GM19395 (cell line): ENCODE measurements around the gene C13orf42.

Experiments
- ATAC-seq: cut with Tn5 transposase; IDR thresholded peaks from one replicate; pipeline ENCODE4 v1.9.1; 2021; ENCODE audit warnings: mild to moderate bottlenecking, moderate library complexity; ENCODE audit not compliant: unreplicated experiment

The C13orf42 gene

DNA sequence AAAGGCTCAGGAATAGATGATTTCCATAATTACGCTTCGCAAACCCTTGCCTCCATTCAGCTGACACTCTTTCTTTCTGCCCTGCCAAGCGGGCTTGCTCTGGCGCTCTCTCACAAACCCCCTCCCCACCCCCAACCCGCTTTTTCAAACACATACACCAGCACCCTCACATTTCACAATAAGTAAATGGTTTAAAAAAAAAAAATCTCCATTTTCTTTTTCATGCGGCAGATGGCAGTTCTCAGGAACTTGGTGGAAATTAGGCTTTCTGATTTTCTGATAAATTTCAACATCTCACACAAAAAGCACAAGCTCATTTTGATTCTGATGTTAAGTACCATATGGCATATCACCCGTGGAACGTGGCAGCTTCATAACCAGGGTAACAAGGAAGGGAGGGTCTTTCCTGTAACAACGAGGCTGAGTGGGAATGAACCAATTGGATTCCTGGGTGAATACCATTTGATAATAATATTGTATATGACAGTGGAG, 43.8 kb downstream of the C13orf42 start:
- no peak for ATAC-seq

- no peak for ATAC-seq
These were observed 44.8 kb downstream of the C13orf42 start for GRCh38 chr13:51066091-51066831.

DNA sequence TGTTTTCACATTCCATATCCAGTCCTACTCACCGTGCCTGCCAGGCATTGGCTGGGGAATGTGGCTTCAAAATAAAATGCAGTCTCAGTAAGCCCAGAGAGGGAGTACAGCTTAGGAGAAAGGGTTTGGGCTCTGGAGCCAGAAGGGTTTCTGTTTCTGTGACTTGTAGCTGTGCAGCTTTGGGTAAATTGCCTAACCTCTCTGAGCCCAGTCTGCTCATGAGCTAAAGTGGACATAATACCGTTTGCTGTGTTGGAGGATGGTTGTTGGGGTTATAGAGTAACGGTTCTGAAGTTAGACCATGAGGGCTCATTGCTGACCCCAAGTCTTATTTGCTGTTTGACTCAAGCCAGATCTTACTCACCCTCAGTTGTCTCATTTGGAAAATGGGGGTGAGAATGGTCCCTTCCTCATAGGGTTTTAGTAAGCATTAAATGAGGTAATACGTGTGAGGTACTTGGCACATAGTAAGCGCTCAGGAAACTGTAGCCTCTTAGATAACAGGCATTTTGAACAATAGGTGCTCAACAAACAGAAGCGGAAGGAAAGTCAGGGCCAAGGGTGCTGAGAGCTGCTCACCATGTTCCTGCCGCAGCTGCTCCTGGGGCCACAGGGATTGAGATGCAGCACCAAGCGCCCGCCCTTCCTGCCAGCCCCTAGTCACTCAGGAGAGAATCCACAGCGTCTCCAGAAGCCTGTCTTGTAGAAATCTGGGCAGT, 45.5 kb downstream of the C13orf42 start:
- no peak for ATAC-seq

- no peak for ATAC-seq
These were observed 46.3 kb downstream of the C13orf42 start for GRCh38 chr13:51064753-51065152.

DNA sequence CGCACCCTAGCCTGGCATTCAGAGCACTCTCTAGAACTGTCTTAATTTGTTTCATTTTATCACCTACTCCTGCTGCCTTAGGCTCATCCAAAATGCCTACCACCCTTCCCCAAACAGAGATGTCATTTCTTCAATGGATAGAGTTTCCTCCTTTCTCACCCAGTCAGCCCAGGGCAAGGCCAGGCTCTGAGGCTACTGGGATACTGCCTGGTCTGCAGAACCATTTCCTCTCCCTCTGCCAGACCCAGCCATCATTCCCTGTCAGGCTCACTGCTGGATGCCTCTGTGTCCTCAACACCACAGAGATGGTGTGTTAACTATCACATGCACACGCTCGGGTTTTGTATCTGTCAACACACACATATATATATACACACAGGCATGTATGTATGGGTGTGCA, 47.2 kb downstream of the C13orf42 start:
- no peak for ATAC-seq

DNA sequence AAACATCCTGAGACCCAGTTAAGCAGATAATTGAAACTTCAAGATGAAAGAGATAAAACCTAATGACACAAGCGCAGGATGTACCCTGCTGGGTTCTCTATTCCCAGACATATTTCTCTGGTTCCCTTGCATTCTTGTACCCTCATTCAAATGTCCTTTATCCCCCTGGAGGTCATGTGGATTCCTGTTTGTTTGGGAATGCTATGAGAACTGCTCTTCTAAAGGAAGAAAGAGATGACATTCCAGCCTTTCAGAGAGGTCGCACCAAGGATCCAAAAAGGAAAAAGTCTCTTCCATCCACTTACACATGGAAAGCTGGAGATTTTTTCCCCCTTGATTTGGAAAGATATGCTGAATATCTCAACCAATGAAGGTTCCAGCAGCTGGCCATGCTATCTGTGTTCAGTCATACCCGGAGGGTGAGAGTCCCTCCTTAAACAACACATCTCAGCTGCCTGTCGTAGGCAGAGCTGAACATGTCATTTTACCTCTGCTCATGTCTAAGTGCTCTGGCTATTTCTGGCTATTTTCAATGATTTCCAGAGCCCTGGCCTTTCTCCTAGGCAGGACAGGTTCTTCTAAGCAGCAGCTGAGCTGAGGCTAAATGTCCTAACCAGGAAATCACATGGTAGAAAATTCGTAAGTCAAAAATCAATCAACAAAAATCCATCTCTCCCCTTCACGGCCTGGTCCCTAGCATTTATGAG, 52.5 kb downstream of the C13orf42 start:
- ATAC-seq = no peak

- ATAC-seq = no peak
These were observed 53.2 kb downstream of the C13orf42 start for GRCh38 chr13:51057906-51058305.

DNA sequence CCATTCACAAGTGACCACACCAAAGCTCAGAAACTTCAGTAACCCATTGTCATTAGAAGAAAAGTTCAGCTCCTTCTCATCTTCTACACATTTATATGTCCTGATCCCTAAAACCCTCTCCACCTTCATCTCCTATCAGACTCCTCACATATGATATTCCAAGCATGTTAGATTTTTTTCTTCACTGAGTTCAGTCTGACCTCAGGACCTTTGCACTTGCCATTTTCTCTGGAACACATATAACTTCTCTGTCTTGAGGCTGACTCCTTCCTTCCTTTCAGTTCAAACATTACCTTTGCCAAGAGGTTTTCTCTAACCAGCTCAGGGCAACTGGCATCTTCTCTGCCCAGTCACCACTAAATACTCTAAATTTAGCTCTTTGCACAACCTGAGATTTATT, 54.1 kb downstream of the C13orf42 start:
- ATAC-seq = no peak

DNA sequence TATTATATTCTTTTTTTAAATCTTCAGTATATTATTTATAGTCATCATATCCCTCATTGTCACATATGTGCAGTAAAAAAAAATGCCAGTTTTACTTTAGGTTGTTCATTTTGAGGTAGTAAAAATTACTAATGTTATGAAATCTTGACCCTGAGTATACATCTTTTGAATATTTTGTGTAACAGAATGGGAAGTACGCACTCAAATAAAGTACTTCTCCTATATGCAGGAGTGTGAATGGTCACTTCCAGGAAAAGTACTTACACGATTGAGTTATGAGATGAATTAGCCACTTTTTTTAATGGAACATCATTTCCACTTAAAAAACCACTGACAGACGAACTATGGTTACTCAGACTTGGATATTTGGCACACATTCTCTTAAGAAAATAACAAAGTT, 58.5 kb downstream of the C13orf42 start:
- ATAC-seq = no peak

- no peak for ATAC-seq
These were observed 60.8 kb downstream of the C13orf42 start for GRCh38 chr13:51050021-51050830.

- ATAC-seq = no peak
These were observed 62.5 kb downstream of the C13orf42 start for GRCh38 chr13:51048616-51049015.

- ATAC-seq = no peak
These were observed 63.0 kb downstream of the C13orf42 start for GRCh38 chr13:51048166-51048461.

GRCh38 chr13:51047434-51048165, 63.5 kb downstream of the C13orf42 start:
- no peak for ATAC-seq

GRCh38 chr13:51045451-51045850, 65.6 kb downstream of the C13orf42 start:
- no peak for ATAC-seq

DNA sequence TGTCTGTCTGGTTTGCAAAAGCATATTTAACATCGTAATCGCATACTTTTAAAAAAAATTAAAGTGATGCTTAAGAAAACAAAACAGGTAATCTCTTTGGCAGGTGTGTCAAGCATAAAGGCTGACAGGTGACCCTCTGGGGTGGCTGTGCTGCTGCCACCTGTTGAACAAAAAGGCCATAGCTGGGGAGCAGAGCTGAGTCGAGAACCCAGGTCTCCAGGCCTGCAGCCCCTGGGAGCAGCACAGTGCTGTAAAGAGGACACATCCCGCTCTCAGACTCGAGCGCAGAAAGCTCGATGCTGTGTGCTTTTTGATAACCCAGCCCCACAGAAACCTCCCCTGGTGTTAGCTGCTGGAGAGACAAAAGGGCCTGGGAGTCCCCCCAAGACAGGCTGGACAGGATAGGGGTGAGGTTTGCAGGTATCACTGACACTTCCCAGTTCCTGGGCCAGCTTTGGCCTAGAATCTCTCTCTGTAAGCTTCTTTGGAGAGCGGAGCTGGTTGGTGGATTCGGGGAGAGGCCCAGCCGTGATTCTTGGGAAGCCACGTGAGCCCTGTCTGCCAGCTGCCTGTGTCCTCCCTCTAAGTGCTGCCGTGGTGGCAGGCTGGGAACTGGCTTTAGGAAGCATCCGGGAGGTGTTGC, 66.9 kb downstream of the C13orf42 start:
- ATAC-seq = no peak

DNA sequence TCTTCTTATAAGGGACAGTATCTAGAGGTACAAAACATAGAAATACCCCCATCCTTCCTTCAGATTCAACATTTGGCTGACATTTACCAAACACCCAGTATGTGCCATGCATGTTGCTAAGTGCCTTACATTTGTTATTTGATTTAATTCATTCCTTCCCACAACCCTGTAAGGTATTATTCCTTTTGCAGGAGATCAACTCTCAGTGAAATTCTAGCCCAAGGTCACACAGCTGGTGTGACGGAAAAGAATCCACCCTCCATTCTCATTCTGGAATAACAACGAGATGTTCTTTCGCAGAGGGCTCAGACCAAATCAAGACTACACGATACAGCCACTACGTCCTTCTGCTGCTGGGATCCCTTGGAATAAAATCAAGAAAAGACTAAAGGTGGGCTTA, 67.8 kb downstream of the C13orf42 start:
- no peak for ATAC-seq

DNA sequence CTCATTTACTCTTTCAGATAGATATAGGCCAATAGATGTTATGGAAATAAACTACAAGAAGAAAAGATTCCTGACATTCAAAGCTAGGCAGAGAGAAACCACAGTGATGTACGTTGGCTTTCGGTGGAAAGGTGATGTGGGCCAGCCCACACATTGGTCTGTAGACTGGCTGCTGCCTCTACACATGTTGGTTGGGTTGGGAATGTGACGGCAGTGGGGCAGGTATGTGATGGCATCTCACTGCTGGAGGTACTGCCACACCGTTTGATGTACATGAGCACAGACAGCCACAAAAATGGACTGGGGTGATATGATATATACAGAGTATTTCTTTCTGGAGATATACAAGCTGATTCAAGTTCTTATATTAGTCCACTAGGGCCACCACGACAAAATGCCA, 69.4 kb downstream of the C13orf42 start:
- no peak for ATAC-seq

GRCh38 chr13:51041126-51041525, 69.9 kb downstream of the C13orf42 start:
- no peak for ATAC-seq

GRCh38 chr13:51040431-51040830, 70.6 kb downstream of the C13orf42 start:
- no peak for ATAC-seq

GRCh38 chr13:51036418-51036817, 74.7 kb downstream of the C13orf42 start:
- no peak for ATAC-seq
